Pancreas (tissue), 10 donors: ENCODE data around the gene SCARB1. TPM values are rescaled to one million over a fixed set of nuclear protein-coding genes. Genes with fewer than 3 reads are reported as not detected.

Experiments used
- ATAC-seq, 4 donors: fragments of 200-7000 bp; cut with Tn5 transposase; one replicate each; pipeline versions ENCODE4 v1.8.0 to v1.9.1; 2020; ENCODE audit warnings: mild to moderate bottlenecking in 4 of 4, moderate library complexity in 4 of 4
- DNase-seq, 6 donors: peaks; one replicate each; pipeline ENCODE4 v3.0.0-alpha.2; 2020
- FAIRE-seq: peaks from 2 replicates; lab custom pipeline; 2012; peaks lifted over from hg19 to GRCh38; lab: Jason Lieb, UNC
- H3K27ac ChIP-seq, 4 donors: fragments of 200-600 bp; sonication (generic); 1 replicate in 3 of 4; 2 replicates in 1 of 4; pipeline versions ENCODE4 v1.5.0 to v1.8.0; 2020
- H3K27me3 ChIP-seq, 4 donors: fragments of 200-600 bp; one replicate each; pipeline ENCODE4 v1.8.0; 2021
- H3K36me3 ChIP-seq, 3 donors: fragments of 200-600 bp; sonication (generic) in 1 of 3; one replicate each; pipeline versions ENCODE4 v1.5.0 to v1.8.0; 2020 to 2021
- H3K4me1 ChIP-seq, 3 donors: fragments of 200-600 bp; one replicate each; pipeline ENCODE4 v1.8.0; 2021
- H3K4me3 ChIP-seq, 4 donors: fragments of 200-600 bp; sonication (generic) in 2 of 4; one replicate each; pipeline versions ENCODE4 v1.5.0 to v1.8.0; 2020 to 2021
- H3K9me3 ChIP-seq, 4 donors: fragments of 200-600 bp; one replicate each; pipeline ENCODE4 v1.8.0; 2021
- CTCF ChIP-seq, 4 donors: fragments of 200-600 bp; sonication (generic) in 3 of 4; IDR thresholded peaks; one replicate each; pipeline versions ENCODE4 v1.5.0 to v1.8.0; 2021; ENCODE audit warnings: antibody characterized with exemption in 4 of 4
- WGBS, 2 donors: extraction: QIAGEN DNeasy Blood & Tissue Kit; methylation state at CpG; one replicate each; pipeline ENCODE4 v1.1.7; 2013; 5-methylcytosine and 5-hydroxymethylcytosine counted together
- intact Hi-C, 3 donors: fragments of 100-400 bp; cut with DNase I; formaldehyde crosslinking; loops; one replicate each; pipeline versions ENCODE4 v1.11.1 to v1.14.2; 2022
- polyA plus RNA-seq, 2 donors: library from polyadenylated mRNA; stranded (reverse); fragments of 200-250 nt; gene quantifications; one replicate each; pipeline ENCODE4 v1.2.3, GENCODE V29; 2013
- total RNA-seq, 6 donors: library from RNA; stranded (reverse); fragmentation: NEBNext Ultra II Directional in 4 of 6; extraction: Animal tissue kit (Norgen Biotek cat#: 25700) in 4 of 6; gene quantifications; one replicate each; pipeline versions ENCODE4 v1.2.1 to v1.2.4, GENCODE V29; 2021 to 2023
- donor health status: healthy with polysubstance abuse.
- donor health status: DM: no; HTN: no; CAD: no; lungs with moderate emphysema.
- donor health status: DM: no; HTN: no; CAD: no.
- donor health status: control.
- donor health status: control.
- donor health status: Bipolar disorder and iron deficiency.
- donor health status: DM: yes; HTN: yes; CAD: no.
- donor health status: DM: no; HTN: no; CAD: no.
- donor health status: DM: no; HTN: no; CAD: no.
- donor health status: DM: yes; HTN: yes; CAD: no.

SCARB1 gene
- total and polyA plus RNA-seq, 8 donors = 4.7 to 14.7 (median 9.6) TPM

- Histone ChIP-seq H3K9me3 (no peaks in the 10 kb centered on the region), H3K36me3 (no peaks in the 10 kb centered on the region), H3K27ac (no peak overlapping the region), H3K27me3 (no peaks in the 10 kb centered on the region), H3K4me1 (no peaks in the 10 kb centered on the region), H3K4me3 (no peak overlapping the region)
- no peak for TF ChIP-seq CTCF (IDR thresholded peaks at IDR 0.05)
- no peak for FAIRE-seq
- 96% methylated on average over 8 of the region's 8 CpGs for WGBS, 2 donors
- intact Hi-C loops = no loop called here
- no peak for ATAC-seq
- no peak for DNase-seq
These were observed 53.8 kb downstream of the SCARB1 start for GRCh38 chr12:124809878-124810277.

GRCh38 chr12:124809391-124809790 lies 54.3 kb downstream of the SCARB1 start:
- no peak for FAIRE-seq
- DNase-seq = no peak
- 93 to 95% methylated on average over 4 of the region's 4 CpGs for WGBS, 2 donors
- H3K4me1 ChIP-seq = no peaks in the 10 kb centered on the region
- no peak overlapping the region for H3K4me3 ChIP-seq
- no peak for TF ChIP-seq CTCF (IDR thresholded peaks at IDR 0.05)
- no peaks in the 10 kb centered on the region for H3K9me3 ChIP-seq
- no peak for ATAC-seq
- no peak overlapping the region for H3K27ac ChIP-seq
- H3K36me3 ChIP-seq = no peaks in the 10 kb centered on the region
- intact Hi-C loops = no loop called here
- H3K27me3 ChIP-seq = no peaks in the 10 kb centered on the region

GRCh38 chr12:124808272-124808671 lies 55.4 kb downstream of the SCARB1 start:
- ATAC-seq (no peak), DNase-seq (no peak), FAIRE-seq (no peak)
- WGBS, 2 donors = 91 to 100% methylated on average over 2 of the region's 2 CpGs
- Histone ChIP-seq H3K4me1 (no peaks in the 10 kb centered on the region), H3K9me3 (no peaks in the 10 kb centered on the region), H3K27ac (no peak overlapping the region), H3K36me3 (no peaks in the 10 kb centered on the region), H3K4me3 (no peak overlapping the region), H3K27me3 (no peaks in the 10 kb centered on the region)
- no peak for TF ChIP-seq CTCF (IDR thresholded peaks at IDR 0.05)
- intact Hi-C loops = no loop called here

- Histone ChIP-seq H3K9me3 (no peaks in the 10 kb centered on the region), H3K27ac (no peak overlapping the region), H3K4me3 (no peak overlapping the region), H3K36me3 (no peaks in the 10 kb centered on the region), H3K4me1 (no peaks in the 10 kb centered on the region), H3K27me3 (no peaks in the 10 kb centered on the region)
- intact Hi-C loops = no loop called here
- ATAC-seq = no peak
- no peak for DNase-seq
- 93 to 96% methylated on average over 24 to 25 of the region's 25 CpGs for WGBS, 2 donors
- no peak for TF ChIP-seq CTCF (IDR thresholded peaks at IDR 0.05)
- no peak for FAIRE-seq
These were observed 57.6 kb downstream of the SCARB1 start for GRCh38 chr12:124805876-124806668.

- no peak for TF ChIP-seq CTCF (IDR thresholded peaks at IDR 0.05)
- H3K9me3 ChIP-seq = no peaks in the 10 kb centered on the region
- ATAC-seq (no peak), FAIRE-seq (no peak), DNase-seq (no peak)
- no peaks in the 10 kb centered on the region for H3K27me3 ChIP-seq
- H3K27ac ChIP-seq = peak overlapping the region in 1 of 4 donors; percentile 28
- intact Hi-C loops = no loop called here
- H3K4me1 ChIP-seq = no peaks in the 10 kb centered on the region
- WGBS, 2 donors = 92 to 95% methylated on average over 3 of the region's 3 CpGs
- no peaks in the 10 kb centered on the region for H3K36me3 ChIP-seq
- H3K4me3 ChIP-seq = no peak overlapping the region
These were observed 58.6 kb downstream of the SCARB1 start for GRCh38 chr12:124805050-124805449.
